Stimulated activated CD8-positive, alpha-beta memory T cell treated with anti-CD3 and anti-CD28 coated beads, Interleukin-15, amount 100 ng/mL, for 4 hours (primary cell): ENCODE data around the gene MKKS.
A peak's percentile ranks its signal among the peaks of the same experiment; 100 is the strongest.

Experiments used
- DNase-seq, 2 donors: peaks; one replicate each; pipeline ENCODE4 v3.0.0-alpha.2; 2020; ENCODE audit warnings: low read depth in 2 of 2

Gene MKKS

DNA sequence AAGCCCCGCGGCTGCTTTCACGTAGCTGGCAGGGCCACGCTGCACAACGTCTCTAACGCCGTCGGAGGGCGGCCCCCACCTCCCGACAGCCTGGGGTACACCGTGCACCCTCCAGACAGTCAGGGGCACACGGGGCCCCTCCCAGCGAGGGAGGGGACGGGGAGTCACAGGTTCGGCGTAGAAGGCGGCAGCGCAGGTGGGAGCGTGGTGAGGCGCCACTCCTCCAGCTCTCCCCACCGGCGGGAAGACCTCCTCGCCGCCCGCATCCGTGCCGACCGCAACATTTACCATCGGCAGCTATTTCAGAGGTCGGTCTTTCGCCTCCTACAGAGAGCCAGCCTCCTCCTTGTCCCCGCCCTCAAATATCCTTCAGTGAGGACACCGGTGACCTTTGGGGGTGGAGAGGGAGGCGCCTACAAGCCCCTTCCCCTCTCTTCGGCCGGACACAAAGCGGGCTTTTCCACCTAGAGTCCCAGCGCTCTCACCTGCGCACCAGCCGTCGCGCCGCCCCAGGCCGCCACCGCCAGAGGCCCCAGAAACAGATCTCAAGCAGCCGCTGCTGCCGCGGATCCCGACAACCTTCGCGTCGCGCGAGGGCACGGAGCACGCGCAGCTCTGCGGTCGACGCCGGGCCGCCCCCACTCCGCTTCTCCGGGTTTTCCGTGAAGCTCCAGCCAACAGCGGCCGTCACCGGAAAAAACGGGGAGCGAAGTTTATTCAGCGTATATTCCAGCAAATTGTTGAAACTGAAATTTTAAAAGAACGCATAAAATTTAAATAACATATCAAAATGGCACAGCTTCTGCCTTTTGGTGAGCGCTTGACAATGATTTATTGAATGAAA, at the start of gene MKKS:
Gene MKKS (minus strand): TSS at position 600 of the 844 bp plus-strand sequence. CDS start 20,708 bp downstream, outside the sequence.
- DNase-seq: peak; percentile 67 to 69

DNA sequence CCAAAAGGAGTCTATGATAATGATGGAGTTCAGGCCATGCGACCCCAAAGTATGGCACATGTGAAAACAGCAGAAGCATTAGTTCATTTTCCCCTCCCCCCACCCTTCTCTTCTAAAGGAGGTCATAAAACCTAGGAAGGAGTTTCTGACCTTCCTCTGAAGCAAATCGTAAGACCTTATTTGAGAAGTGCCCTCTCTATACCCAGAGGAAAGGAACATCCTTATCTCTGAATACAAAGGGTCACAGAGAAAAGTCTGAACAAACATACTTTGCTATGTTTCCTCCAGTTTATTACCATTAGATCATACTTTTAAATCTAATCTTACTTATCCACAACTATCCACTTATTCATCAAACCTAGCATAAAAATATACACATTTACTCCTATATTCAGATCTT, 49.7 kb upstream of the MKKS start:
- no peak for DNase-seq

DNA sequence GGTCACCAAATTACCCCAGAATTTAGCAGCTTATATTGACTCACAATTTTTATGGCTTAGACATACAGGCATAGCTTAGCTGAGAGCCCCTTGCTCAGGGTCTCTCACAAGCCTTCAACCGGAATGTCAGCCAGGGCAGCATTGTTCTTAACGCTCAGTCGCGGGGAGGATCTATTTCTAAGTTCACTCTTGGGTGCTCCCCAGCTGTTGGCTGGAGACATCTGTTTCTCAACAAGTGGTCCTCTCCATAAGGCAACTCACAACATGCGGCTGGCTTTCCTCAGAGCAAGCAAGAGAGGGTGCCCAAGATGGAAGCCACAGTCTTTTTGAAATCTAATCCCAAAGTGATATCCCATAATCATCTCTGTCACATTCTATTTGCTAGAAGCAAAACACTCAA, 47.7 kb upstream of the MKKS start:
- DNase-seq: no peak

DNA sequence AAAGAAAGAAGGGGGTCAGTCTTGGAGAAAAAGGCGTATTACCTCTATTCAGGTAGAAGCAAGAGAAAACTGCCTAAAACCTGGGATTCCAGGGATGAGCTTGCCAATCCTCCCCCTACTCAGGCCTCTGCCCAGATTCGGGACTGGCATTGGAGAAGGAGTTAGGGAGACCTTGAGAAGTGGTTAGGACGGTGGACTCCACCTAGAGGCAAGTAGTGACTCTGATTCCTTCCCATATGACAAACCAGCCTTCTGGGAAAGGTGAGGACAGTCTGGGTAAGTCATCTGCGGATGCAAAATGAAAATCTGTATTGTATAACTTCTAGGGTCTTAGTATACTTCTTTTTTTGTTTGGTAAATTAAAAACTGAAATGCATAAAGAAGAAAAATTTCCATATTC, 44.9 kb upstream of the MKKS start:
- DNase-seq: no peak

DNA sequence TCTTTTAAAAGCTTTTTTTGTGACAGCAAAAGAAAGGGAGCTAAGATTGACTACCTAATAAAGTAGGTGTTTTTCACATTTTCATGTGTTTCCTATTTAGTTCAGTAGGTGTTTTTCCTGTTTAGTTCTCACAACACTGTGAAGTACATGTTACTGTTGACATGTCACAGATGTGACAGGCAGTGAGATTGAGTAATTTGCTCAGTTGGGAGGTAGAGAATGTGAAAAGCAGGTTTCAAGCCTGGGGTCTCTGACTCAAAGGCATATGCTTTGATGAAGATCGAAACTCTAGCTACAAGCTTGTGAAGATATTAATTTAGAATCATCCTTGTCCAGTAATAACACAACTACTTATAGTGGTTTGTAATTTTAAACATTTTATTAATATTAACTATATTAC, 44.2 kb upstream of the MKKS start:
- DNase-seq: no peak

DNA sequence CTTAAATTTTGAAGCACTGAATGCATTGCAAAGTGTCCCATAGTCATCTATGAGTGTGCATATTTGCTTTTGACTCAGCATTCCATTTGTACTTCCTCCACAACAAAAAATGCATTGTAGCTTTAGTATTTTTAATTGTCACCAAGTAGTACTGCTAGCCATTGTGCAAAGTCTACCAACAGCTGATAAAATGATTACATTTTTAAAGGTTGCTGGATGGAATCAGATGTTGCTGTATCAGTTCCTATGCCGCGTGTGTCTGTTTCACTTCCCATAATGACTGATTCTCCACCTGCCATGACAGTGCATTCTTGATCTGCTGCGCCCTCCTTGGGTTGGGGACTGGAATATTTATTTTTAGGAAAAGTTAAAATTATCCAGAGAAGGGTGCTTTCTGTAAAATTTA, 42.3 kb upstream of the MKKS start:
- no peak for DNase-seq

DNA sequence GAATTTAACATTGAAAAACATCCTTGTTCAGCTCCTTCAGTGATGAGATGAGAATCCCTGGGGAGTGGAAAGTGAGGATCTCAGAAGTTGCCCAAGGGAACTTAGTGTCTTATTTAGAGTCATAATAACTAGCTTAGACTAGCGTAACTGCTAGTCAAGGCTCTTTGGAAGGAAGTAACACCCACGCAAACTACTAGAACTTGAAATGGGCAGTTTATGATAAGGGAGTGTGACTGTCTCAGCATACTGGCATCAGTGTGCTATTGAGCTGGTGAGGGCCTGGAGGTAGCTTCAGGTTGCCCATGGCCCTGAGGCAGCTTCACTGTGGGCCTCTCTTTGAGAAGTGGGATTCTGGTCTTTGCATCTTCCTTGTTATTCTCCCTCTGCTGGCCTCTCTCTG, 41.2 kb upstream of the MKKS start:
- DNase-seq: no peak

DNA sequence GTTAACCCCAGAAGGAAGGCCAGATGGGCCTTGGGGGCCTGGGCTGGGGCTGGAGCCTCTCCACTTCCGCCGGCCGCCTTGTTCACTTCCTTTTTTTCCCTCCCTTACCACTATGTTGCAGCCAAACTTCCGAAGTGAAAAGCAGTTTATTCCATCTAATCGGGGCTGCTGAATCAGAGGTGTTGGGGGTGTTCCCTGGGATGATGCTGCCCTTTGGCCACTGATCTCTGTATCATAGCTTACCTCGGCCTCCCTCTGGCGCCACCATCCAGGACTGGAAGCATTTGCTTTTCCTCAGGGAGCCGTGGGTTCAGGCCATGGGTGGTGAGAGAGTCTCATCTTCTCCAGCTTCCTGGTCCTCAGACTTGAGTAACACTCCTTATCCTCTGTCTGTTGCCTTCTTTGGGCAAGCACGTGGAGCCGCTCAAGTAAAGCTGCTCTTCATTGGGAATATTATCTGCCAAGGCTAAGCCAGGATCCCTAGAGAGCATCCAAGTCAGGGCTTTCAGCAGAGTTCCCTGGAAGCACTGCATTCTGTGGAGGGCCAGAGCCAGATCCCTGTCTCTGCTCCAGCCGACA, 40.7 kb upstream of the MKKS start:
- DNase-seq: no peak

DNA sequence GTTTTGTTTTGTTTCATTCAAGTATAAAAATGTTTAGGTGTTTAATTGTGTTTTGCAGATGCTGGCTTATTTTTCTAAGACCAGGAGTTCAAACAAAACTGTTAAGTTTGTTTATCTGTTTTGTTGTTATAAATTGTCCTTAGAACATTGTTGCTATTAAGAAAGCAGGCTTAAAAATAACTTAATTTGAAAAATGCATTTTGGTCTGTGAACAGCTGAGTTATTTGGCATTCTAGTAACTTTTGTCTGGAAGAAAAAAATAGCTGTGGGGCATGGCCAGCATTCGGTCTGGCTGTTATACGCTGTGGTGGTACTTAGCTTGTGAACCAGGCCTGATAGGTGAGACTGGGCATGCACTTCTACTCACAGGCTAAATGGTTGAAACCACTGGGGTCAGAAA, 38.8 kb upstream of the MKKS start:
- DNase-seq: no peak

DNA sequence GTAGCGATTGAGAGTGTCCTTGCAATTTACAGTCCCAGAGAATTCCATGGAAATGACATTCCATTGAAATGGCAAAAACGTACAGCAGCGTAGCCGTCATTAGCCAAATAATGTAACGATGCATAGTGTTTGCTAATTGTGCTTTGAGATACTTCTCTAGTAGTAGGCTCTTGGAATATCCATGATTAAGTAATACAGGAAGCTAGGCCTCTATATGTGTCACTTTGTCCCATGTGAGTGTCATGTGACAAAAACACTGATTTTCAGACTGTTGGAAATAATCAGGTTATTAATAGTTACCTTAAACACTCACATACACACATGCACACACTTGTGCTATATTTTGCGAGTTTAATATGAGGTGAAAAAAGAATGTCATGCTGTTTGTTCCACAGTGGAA, 36.3 kb upstream of the MKKS start:
- DNase-seq: no peak

DNA sequence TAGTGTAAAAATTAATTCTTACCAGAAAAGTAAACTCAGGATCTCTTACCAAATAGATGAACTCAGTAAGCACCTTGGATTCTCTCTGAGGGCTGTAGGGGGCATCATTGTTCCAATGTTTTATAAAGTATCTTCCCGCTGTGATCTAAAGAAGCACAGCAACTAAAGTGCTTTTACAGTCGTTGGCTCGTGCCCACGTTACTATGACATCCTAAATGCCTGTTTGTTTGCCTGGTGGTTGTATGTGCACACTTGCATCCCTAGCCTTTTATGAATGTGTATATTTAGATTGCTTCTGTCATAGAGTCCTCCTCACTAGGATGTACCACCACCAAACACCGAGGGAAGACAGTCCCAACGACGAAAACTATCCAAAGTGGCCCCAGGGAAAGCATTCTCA, 35.6 kb upstream of the MKKS start:
- DNase-seq: no peak

DNA sequence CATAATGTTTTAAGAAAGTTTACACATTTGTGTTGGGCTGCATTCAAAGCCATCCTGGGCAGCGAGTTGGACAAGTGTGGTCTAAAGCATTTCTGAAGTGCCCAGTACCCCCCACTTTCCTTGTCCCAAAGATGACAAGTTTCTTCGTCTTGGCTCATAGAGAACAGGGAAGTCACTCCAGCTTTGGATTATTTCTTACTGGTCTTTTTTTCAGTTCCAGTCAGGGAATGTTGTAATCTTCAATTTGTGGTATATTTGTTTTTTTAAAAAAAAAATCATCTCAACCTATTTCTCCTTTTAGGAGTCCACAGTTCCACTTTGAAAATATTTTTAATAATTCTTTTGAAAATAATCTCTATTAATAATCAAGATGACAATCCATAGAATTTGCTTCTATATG, 35.0 kb upstream of the MKKS start:
- DNase-seq: no peak

DNA sequence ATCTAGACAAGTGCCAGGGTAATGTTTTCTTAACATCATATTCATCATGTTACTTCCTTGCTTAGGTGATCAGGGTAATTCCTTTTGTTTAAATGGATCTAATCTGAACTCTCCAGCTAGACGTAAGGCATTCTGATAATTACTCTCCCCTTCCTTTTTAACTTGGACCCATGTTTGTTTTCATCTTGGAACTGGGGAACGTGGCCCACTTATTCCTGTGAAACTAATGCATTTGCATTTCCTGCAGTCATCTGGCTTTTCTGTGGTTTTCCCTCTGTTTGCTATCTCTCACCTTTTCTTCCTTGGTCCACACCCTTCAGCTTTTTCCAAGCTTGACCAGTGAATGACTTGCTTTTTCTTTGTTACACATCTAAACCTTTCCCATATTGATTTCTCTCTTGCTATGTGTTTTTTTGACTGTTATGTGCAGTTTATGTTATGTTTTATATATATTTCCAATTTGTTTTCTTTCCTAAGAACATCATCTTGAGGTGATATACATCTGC, 34.4 kb upstream of the MKKS start:
- no peak for DNase-seq

DNA sequence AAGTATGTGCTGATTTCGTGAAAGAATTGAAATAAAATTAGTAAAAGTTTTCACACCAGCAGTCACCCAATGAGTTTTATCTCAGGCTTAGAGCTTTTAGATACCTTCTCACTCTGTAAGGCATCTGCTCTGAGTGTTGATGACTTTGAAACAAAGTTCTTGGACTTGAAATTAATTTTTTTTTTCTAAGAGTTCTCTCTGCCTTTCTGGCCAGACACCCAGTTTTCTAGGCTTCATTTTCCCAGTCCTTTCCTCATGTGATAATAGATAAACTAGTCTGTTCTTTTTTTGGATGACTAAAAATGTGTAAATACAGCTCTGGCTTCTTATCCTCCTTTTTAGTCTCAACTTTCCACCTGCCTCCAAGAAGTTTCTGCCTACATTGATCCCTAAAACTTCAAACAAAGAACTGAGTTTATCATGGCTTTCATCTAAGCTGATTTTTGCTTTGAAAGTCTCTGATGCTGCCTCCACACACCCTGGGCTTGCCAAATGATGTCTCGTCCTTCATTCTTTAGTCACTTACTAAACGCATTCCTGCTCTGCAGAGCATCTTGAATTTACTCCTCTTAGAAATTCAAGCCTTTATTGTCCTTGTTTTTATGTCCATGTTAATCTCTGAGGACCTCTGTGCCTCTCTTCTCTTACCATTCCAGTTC, 33.8 kb upstream of the MKKS start:
- DNase-seq: no peak

DNA sequence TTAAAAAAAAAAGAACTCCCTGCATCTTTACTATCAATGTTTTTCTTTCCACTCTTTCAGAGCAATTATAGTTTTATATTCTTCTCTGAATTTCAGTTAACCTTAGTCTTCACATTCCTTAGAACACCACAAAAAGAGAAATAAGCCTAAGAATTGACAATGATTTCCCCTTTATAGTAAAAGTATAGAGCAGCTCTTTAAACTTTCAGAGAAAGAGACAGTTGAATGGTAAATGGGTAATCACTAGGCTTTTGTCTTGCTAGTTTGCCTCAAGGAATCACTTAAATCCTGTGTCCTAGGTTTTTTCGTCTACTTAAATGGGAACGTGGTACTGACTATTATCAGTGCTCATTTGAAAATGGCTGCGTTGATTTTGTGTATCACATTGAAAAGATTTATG, 32.8 kb upstream of the MKKS start:
- no peak for DNase-seq

DNA sequence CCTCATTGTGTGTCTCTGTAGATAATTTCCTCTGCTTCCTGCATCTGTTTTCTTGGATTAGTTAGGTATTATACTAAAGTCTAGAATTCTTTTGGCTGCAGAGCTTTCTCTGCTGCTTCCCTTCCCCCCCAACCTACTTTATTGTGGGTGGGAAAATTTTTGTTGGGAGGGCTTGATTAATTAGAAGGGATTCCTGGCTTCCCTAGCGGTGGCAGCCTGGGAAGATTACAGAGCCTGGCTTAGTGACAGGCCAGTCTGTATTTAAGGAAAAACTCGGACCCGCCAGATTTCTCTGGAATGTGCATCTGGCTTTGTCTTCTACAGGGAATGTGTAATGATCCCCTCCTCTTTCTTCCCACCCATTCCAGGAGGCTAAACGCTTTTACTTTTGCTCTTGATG, 32.3 kb upstream of the MKKS start:
- no peak for DNase-seq

DNA sequence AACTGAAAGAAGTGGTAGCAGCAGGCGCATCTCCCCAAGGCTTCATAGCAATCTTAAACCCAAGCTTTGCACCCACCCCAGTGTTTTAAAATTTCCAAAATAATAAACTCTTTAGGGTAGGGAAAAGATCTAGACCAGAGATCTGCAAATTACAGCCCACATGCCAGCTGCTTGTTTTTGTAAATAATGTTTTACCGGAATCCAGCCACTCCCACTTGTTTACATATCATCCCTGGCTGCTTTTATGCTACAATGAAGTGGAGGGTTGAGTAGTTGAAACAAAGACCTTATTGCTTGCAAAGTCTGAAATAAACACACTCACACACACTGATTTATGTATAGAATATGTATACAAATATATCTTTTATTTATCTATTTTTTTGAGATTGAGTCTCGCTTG, 31.1 kb upstream of the MKKS start:
- no peak for DNase-seq

DNA sequence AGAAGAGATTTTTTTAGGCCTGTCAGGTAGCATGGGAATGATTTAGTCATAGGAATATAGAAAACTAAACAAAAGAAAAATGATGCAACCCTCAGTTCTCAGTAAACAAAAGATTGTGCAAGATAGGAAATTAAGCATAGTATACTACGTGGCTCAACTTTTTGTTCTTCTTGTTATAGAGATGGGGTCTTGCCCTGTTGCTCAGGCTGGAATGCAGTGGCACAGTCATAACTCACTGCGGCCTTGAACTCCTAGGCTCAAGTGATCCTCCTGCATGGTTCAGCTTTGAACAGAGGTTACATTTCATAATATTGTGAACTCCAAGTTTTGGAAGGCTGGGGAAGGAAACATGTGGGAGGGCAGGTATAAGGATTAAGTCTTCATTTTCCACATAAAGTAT, 29.6 kb upstream of the MKKS start:
- DNase-seq: no peak

DNA sequence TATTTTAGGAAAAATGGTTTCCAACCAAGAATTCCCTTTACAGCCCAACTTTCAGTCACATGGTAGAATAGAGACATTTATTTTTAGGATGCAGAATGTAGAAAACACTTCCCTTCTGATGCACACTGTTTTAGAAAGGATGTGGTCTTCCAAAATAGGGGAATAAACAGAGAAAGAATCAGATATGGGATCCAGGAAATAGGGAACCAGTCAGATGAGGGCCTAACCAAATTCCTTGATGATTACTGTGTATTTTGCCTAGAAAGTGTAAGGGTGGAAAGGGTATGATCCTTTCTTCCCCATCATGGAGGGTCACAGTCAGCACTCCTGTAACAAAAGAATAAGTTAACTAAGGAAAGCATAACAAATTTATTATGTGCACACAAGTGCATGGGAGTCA, 28.5 kb upstream of the MKKS start:
- DNase-seq: no peak

DNA sequence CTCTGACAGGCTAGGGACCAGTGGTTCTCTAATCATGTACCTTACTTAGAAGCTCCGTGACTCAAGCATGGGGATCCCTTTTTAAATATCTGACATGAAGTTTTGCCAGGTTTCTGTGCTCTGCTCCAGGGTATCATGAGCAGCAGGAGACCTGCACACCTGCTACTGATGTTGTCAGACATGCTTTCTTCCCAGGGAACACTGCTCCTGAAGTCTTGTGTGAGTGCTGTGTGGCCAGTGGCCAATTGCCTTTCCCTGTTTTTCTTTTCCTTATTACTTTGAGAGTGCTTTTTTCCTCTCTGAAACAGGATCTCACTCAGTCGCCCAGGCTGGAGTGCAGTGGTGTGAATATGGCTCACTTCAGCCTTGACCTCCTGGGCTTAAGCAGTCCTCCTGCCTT, 27.5 kb upstream of the MKKS start:
- no peak for DNase-seq

DNA sequence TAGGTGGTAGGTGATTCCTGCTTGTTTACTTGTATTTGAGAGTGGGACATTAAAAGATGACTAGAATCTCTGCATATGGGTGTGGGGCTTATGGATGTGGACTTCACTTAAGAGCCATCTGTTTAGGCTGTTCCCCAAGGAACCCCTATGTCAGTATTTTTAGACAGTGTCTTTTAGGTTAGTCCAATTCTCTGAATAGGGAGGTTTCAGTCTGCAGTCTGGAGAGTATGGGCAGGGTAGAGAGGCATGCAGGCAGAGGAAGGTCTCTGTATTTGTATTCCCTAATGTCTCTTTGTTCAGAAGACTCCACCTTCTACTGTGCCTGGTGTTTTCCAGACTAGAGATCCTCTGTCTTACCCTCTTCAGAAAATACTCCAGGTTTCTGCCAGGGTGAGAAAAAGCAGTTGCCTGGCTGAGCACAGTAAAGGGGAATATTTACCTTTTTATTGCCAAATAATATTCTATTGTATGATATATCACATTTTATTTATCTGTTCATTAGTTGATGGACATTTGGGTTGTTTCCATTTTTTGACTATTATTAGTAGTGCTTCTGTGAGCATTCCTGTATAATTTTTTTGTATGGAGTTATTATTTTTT, 20.2 kb upstream of the MKKS start:
- DNase-seq: no peak

DNA sequence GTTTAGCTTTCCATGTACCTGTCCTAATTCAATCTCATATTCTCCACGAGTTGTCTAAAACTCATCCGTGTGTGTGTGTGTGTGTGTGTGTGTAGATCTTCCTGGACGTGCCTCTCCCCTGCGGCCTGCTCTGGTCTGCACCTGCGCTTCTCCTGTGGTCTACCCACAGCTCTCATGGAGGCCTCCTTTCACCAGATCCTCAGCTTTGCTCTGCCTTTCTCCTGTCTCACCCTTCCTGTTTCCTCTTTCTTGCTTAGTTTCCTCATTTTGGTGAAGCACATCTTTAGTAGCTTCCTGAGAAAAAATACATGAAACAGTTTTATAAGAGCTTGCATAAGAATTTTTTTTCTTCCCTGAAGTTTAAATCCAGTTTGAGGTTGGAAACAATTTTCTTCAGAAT, 19.2 kb upstream of the MKKS start:
- DNase-seq: no peak

DNA sequence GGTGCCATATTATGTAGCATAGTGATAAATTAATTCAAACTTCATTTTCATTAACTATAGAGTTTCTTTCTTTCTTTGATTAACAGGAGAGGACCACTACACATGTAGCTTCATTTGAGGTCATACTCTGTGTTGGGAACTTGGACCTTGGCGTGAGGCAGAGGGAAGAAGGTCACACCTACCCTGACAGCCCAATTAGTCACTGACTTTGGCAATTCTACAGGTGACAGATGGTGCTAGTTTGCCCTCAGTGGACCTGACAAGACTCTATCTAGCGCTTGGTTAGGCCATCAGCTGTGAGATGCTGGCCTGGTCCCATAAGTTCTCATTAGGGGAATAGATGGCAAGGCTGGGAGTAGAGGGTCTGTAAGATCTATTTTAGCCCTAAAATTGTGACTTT, 15.2 kb upstream of the MKKS start:
- no peak for DNase-seq
